Activated CD4-positive, alpha-beta T cell treated with anti-CD3 and anti-CD28 coated beads for 24 hours (primary cell): ENCODE data around the gene DPF3.
"Not testable (repeated sequence)": the region's sequence is repeated elsewhere in the genome, so short reads cannot be mapped to it uniquely, and the experiment has no call there.

ENCODE experiments used
- DNase-seq, 2 donors: peaks; one replicate each; pipeline ENCODE4 v3.0.0-alpha.2; 2020; ENCODE audit warnings: low read depth in 2 of 2

The DPF3 gene

GRCh38 chr14:72880820-72881219 is 13.1 kb downstream of the DPF3 start:
- DNase-seq: no peak

GRCh38 chr14:72880164-72880563 is 13.7 kb downstream of the DPF3 start:
- no peak for DNase-seq

- DNase-seq: no peak
These were observed 14.5 kb downstream of the DPF3 start for GRCh38 chr14:72879431-72879830.

- no peak for DNase-seq
These were observed 15.2 kb downstream of the DPF3 start for GRCh38 chr14:72878746-72879145.

- DNase-seq: no peak
These were observed 17.2 kb downstream of the DPF3 start for GRCh38 chr14:72876710-72877063.

GRCh38 chr14:72876005-72876709 is 17.7 kb downstream of the DPF3 start:
- no peak for DNase-seq

GRCh38 chr14:72870878-72871277 is 23.0 kb downstream of the DPF3 start:
- DNase-seq: not testable (repeated sequence)

GRCh38 chr14:72869407-72870329 is 24.2 kb downstream of the DPF3 start:
- no peak for DNase-seq

GRCh38 chr14:72868500-72868899 is 25.4 kb downstream of the DPF3 start:
- DNase-seq: no peak

- no peak for DNase-seq
These were observed 29.1 kb downstream of the DPF3 start for GRCh38 chr14:72864712-72865365.

- DNase-seq: no peak
These were observed 30.5 kb downstream of the DPF3 start for GRCh38 chr14:72863216-72864006.

GRCh38 chr14:72856530-72857266 is 37.2 kb downstream of the DPF3 start:
- DNase-seq: no peak

GRCh38 chr14:72855913-72856312 is 38.0 kb downstream of the DPF3 start:
- DNase-seq: no peak

- DNase-seq: no peak
These were observed 41.7 kb downstream of the DPF3 start for GRCh38 chr14:72852194-72852593.

GRCh38 chr14:72851635-72852034 is 42.3 kb downstream of the DPF3 start:
- no peak for DNase-seq

GRCh38 chr14:72850360-72850759 is 43.5 kb downstream of the DPF3 start:
- no peak for DNase-seq

- DNase-seq: no peak
These were observed 44.7 kb downstream of the DPF3 start for GRCh38 chr14:72849222-72849621.

- no peak for DNase-seq
These were observed 46.2 kb downstream of the DPF3 start for GRCh38 chr14:72847721-72848120.

GRCh38 chr14:72845683-72846082 is 48.2 kb downstream of the DPF3 start:
- DNase-seq: no peak

- no peak for DNase-seq
These were observed 48.7 kb downstream of the DPF3 start for GRCh38 chr14:72845196-72845595.

GRCh38 chr14:72844524-72844923 is 49.4 kb downstream of the DPF3 start:
- DNase-seq: no peak
